ENCODE measurements around the gene ARHGAP27.

- TF ChIP-seq CTCF (CRISPR knock-in tag; IDR thresholded peaks at IDR 0.05) (no peak), REL (CRISPR knock-in tag; conservative IDR thresholded peaks at IDR 0.05) (no peak), FOXJ3 (CRISPR knock-in tag; IDR thresholded peaks at IDR 0.05; ENCODE audit: borderline replicate concordance) (no peak), GMEB1 (CRISPR knock-in tag; IDR thresholded peaks at IDR 0.05; ENCODE audit: borderline replicate concordance) (no peak), BRF2 (CRISPR knock-in tag; IDR thresholded peaks at IDR 0.05) (no peak), ARNT (IDR thresholded peaks at IDR 0.05) (no peak), ZNF788 (CRISPR knock-in tag; IDR thresholded peaks at IDR 0.05; ENCODE audit: borderline replicate concordance) (no peak), NR2F1 (CRISPR knock-in tag; IDR thresholded peaks at IDR 0.05) (no peak)
Measured at GRCh38 chr17:45438931-45439610, 6.4 kb upstream of the ARHGAP27 start.

Data from HepG2 (cell line).